ENCODE data around the gene MOCS1. TPM values are rescaled to one million over a fixed set of nuclear protein-coding genes. Genes with fewer than 3 reads are reported as not detected.

MOCS1 gene
- total and polyA plus RNA-seq, 2 experiments from 2014 or later = 17.2 to 28.1 TPM

GRCh38 chr6:39942903-39943580, 8.8 kb upstream of the MOCS1 start:
- peaks cover 19% of the 10 kb centered on the region for H3K4me1 Mint-ChIP-seq
- no peak for ATAC-seq

More at GRCh38 chr6:39942903-39943580, 8.8 kb upstream of the MOCS1 start:
- no peak for DNase-seq (ENCODE audit: low spot score)
- Mint-ChIP-seq H3K27me3 (ENCODE audit: insufficient read depth, low read depth, poor library complexity) (peaks cover 4% of the 10 kb centered on the region), H3K36me3 (ENCODE audit: low read depth) (no peaks in the 10 kb centered on the region), H3K4me3 (no peak overlapping the region), H3K27ac (no peak overlapping the region), H3K9me3 (no peaks in the 10 kb centered on the region)
- Histone ChIP-seq H3K4me3 (no peak overlapping the region), H3K79me2 (replicated peaks; ENCODE audit: insufficient read depth) (no peaks in the 10 kb centered on the region), H3K4me2 (no peak overlapping the region), H2AFZ (no peak overlapping the region), H3K27me3 (ENCODE audit: insufficient read depth) (no peaks in the 10 kb centered on the region), H3K9me2 (ENCODE audit: insufficient read depth) (peaks cover 18% of the 10 kb centered on the region; the same call in 1 of the 2 replicates), H4K20me1 (replicated peaks; ENCODE audit: insufficient read depth) (no peaks in the 10 kb centered on the region), H3K4me1 (ENCODE audit: insufficient read depth) (peaks cover 26% of the 10 kb centered on the region), H3F3A (replicated peaks; ENCODE audit: low read depth) (0 out of 2 replicates have a peak, but pooled peaks cover 2% of the 10 kb centered on the region), H3K27ac (ENCODE audit: low read depth) (no peak overlapping the region), H3K36me3 (ENCODE audit: insufficient read depth) (no peaks in the 10 kb centered on the region)
- TF ChIP-seq, protein P1, sequence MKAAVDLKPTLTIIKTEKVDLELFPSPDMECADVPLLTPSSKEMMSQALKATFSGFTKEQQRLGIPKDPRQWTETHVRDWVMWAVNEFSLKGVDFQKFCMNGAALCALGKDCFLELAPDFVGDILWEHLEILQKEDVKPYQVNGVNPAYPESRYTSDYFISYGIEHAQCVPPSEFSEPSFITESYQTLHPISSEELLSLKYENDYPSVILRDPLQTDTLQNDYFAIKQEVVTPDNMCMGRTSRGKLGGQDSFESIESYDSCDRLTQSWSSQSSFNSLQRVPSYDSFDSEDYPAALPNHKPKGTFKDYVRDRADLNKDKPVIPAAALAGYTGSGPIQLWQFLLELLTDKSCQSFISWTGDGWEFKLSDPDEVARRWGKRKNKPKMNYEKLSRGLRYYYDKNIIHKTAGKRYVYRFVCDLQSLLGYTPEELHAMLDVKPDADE (IDR thresholded peaks at IDR 0.05) = no peak
- TF ChIP-seq, protein P2, sequence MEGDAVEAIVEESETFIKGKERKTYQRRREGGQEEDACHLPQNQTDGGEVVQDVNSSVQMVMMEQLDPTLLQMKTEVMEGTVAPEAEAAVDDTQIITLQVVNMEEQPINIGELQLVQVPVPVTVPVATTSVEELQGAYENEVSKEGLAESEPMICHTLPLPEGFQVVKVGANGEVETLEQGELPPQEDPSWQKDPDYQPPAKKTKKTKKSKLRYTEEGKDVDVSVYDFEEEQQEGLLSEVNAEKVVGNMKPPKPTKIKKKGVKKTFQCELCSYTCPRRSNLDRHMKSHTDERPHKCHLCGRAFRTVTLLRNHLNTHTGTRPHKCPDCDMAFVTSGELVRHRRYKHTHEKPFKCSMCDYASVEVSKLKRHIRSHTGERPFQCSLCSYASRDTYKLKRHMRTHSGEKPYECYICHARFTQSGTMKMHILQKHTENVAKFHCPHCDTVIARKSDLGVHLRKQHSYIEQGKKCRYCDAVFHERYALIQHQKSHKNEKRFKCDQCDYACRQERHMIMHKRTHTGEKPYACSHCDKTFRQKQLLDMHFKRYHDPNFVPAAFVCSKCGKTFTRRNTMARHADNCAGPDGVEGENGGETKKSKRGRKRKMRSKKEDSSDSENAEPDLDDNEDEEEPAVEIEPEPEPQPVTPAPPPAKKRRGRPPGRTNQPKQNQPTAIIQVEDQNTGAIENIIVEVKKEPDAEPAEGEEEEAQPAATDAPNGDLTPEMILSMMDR (conservative IDR thresholded peaks at IDR 0.05; ENCODE audit: low read depth in 2 of 2) = no peak
- no peak for TF ChIP-seq STAT1 (IDR thresholded peaks at IDR 0.05; ENCODE audit: unreplicated experiment)
- no peak for TF ChIP-seq NANOG (IDR thresholded peaks at IDR 0.05; ENCODE audit: borderline replicate concordance)
- no peak for TF ChIP-seq ZNF331 (CRISPR knock-in tag; IDR thresholded peaks at IDR 0.05; ENCODE audit: low read depth)
- TF ChIP-seq JUNB (IDR thresholded peaks at IDR 0.05; ENCODE audit: unreplicated experiment) = no peak
- TF ChIP-seq, protein P3, sequence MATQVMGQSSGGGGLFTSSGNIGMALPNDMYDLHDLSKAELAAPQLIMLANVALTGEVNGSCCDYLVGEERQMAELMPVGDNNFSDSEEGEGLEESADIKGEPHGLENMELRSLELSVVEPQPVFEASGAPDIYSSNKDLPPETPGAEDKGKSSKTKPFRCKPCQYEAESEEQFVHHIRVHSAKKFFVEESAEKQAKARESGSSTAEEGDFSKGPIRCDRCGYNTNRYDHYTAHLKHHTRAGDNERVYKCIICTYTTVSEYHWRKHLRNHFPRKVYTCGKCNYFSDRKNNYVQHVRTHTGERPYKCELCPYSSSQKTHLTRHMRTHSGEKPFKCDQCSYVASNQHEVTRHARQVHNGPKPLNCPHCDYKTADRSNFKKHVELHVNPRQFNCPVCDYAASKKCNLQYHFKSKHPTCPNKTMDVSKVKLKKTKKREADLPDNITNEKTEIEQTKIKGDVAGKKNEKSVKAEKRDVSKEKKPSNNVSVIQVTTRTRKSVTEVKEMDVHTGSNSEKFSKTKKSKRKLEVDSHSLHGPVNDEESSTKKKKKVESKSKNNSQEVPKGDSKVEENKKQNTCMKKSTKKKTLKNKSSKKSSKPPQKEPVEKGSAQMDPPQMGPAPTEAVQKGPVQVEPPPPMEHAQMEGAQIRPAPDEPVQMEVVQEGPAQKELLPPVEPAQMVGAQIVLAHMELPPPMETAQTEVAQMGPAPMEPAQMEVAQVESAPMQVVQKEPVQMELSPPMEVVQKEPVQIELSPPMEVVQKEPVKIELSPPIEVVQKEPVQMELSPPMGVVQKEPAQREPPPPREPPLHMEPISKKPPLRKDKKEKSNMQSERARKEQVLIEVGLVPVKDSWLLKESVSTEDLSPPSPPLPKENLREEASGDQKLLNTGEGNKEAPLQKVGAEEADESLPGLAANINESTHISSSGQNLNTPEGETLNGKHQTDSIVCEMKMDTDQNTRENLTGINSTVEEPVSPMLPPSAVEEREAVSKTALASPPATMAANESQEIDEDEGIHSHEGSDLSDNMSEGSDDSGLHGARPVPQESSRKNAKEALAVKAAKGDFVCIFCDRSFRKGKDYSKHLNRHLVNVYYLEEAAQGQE (IDR thresholded peaks at IDR 0.05; ENCODE audit: unreplicated experiment) = no peak
- TF ChIP-seq EZH2 (IDR thresholded peaks at IDR 0.05; ENCODE audit: low read depth, unreplicated experiment) = no peak
- no peak for TF ChIP-seq POLR2AphosphoS5 (IDR thresholded peaks at IDR 0.05; ENCODE audit: low read depth)
- TF ChIP-seq ZNF114 (CRISPR knock-in tag; IDR thresholded peaks at IDR 0.05) = no peak
- no peak for TF ChIP-seq EZH2phosphoT487 (IDR thresholded peaks at IDR 0.05; ENCODE audit: unreplicated experiment)
- TF ChIP-seq CREB1 (CRISPR knock-in tag; IDR thresholded peaks at IDR 0.05; ENCODE audit: low read depth) = no peak
- TF ChIP-seq, protein P4, sequence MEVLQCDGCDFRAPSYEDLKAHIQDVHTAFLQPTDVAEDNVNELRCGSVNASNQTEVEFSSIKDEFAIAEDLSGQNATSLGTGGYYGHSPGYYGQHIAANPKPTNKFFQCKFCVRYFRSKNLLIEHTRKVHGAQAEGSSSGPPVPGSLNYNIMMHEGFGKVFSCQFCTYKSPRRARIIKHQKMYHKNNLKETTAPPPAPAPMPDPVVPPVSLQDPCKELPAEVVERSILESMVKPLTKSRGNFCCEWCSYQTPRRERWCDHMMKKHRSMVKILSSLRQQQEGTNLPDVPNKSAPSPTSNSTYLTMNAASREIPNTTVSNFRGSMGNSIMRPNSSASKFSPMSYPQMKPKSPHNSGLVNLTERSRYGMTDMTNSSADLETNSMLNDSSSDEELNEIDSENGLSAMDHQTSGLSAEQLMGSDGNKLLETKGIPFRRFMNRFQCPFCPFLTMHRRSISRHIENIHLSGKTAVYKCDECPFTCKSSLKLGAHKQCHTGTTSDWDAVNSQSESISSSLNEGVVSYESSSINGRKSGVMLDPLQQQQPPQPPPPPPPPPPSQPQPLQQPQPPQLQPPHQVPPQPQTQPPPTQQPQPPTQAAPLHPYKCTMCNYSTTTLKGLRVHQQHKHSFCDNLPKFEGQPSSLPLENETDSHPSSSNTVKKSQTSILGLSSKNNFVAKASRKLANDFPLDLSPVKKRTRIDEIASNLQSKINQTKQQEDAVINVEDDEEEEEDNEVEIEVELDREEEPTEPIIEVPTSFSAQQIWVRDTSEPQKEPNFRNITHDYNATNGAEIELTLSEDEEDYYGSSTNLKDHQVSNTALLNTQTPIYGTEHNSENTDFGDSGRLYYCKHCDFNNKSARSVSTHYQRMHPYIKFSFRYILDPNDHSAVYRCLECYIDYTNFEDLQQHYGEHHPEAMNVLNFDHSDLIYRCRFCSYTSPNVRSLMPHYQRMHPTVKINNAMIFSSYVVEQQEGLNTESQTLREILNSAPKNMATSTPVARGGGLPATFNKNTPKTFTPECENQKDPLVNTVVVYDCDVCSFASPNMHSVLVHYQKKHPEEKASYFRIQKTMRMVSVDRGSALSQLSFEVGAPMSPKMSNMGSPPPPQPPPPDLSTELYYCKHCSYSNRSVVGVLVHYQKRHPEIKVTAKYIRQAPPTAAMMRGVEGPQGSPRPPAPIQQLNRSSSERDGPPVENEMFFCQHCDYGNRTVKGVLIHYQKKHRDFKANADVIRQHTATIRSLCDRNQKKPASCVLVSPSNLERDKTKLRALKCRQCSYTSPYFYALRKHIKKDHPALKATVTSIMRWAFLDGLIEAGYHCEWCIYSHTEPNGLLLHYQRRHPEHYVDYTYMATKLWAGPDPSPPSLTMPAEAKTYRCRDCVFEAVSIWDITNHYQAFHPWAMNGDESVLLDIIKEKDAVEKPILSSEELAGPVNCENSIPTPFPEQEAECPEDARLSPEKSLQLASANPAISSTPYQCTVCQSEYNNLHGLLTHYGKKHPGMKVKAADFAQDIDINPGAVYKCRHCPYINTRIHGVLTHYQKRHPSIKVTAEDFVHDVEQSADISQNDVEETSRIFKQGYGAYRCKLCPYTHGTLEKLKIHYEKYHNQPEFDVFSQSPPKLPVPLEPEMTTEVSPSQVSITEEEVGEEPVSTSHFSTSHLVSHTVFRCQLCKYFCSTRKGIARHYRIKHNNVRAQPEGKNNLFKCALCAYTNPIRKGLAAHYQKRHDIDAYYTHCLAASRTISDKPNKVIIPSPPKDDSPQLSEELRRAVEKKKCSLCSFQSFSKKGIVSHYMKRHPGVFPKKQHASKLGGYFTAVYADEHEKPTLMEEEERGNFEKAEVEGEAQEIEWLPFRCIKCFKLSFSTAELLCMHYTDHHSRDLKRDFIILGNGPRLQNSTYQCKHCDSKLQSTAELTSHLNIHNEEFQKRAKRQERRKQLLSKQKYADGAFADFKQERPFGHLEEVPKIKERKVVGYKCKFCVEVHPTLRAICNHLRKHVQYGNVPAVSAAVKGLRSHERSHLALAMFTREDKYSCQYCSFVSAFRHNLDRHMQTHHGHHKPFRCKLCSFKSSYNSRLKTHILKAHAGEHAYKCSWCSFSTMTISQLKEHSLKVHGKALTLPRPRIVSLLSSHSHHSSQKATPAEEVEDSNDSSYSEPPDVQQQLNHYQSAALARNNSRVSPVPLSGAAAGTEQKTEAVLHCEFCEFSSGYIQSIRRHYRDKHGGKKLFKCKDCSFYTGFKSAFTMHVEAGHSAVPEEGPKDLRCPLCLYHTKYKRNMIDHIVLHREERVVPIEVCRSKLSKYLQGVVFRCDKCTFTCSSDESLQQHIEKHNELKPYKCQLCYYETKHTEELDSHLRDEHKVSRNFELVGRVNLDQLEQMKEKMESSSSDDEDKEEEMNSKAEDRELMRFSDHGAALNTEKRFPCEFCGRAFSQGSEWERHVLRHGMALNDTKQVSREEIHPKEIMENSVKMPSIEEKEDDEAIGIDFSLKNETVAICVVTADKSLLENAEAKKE (CRISPR knock-in tag; IDR thresholded peaks at IDR 0.05) = no peak
